ENCODE measurements around the gene TSEN54.

DNA sequence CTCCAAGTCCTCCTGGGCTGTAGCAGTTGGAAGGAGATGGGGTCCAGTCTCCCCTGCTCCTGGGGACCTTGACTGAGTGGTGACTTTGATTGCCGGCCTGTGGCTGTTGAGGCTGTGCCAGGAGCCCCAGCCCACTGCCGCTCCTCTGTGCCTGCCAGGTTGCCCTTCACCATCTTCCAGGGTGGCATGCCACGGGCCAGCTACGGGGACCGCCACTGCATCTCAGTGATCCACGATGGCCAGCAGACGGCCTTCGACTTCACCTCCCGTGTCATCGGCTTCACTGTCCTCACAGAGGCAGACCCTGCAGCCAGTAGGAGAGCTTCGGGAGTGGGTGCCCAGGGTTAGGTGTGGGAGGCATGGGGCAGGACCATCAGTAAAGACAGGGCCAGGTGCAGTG is 47.9 kb downstream of the TSEN54 start:
- TF ChIP-seq EZH2 (optimal IDR thresholded peaks at IDR 0.05; ENCODE audit: low read depth, low read length) (no peak), EZH2phosphoT487 (IDR thresholded peaks at IDR 0.05; ENCODE audit: low read length) (no peak)
- TF ChIP-seq, protein P1, sequence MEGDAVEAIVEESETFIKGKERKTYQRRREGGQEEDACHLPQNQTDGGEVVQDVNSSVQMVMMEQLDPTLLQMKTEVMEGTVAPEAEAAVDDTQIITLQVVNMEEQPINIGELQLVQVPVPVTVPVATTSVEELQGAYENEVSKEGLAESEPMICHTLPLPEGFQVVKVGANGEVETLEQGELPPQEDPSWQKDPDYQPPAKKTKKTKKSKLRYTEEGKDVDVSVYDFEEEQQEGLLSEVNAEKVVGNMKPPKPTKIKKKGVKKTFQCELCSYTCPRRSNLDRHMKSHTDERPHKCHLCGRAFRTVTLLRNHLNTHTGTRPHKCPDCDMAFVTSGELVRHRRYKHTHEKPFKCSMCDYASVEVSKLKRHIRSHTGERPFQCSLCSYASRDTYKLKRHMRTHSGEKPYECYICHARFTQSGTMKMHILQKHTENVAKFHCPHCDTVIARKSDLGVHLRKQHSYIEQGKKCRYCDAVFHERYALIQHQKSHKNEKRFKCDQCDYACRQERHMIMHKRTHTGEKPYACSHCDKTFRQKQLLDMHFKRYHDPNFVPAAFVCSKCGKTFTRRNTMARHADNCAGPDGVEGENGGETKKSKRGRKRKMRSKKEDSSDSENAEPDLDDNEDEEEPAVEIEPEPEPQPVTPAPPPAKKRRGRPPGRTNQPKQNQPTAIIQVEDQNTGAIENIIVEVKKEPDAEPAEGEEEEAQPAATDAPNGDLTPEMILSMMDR (IDR thresholded peaks at IDR 0.05; ENCODE audit: low read length): no peak

Measured in MM.1S (cell line).